ENCODE results near the gene ADAMTS4.
A peak's percentile ranks its signal among the peaks of the same experiment; 100 is the strongest.

GRCh38 chr1:161209790-161210409 is 11.0 kb upstream of the ADAMTS4 start:
- TF ChIP-seq CTCF (IDR thresholded peaks at IDR 0.05) = peak; percentile 99
- no peak for TF ChIP-seq ZFX (IDR thresholded peaks at IDR 0.05; ENCODE audit: borderline replicate concordance)

Measured in 22Rv1 (cell line).